ENCODE measurements around the gene IL34. TPM values are rescaled to one million over a fixed set of nuclear protein-coding genes. Genes with fewer than 3 reads are reported as not detected.

Gene IL34
- total and polyA plus RNA-seq, 2 of the 8 experiments (the other 6 are each of a cell fraction or from before 2014, with no cell fraction given), result 4.6 to 5.6 TPM

DNA sequence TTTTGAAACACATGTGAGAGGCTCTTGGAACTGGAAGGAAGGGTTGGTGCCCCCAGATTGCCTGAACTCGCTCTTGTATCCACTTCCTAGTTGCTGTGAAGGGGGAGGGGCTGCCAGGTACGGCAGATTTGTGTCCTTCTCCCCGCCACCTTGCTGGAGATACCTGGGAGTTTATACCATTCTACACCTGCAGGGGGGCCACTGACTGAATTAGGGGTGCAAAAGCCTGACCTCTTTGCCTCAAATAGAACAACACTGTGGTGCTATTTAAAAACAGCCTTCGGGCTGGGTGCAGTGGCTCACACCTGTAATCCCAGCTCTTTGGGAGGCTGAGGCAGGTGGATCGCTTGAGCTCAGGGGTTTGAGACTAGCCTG is 35.1 kb upstream of the IL34 start:
- FAIRE-seq (no peak), DNase-seq (ENCODE audit: low read depth in 1 of 2, low spot score in 2 of 2) (peak; percentile 38 to 75)
- H2BK12ac ChIP-seq (ENCODE audit: low read depth, low read length), result no peak overlapping the region
- peaks cover 0 to 2% of the 10 kb centered on the region in 2 experiments for H4K20me1 ChIP-seq (replicated peaks in 1 of 2; ENCODE audit: control insufficient read depth in 1 of 2, insufficient read depth in 2 of 2, low read length in 2 of 2)
- H3K27me3 ChIP-seq (replicated peaks in 1 of 4; ENCODE audit: control insufficient read depth in 3 of 4, extremely low read depth in 1 of 4, insufficient read depth in 3 of 4, low read length in 3 of 4), result no peaks in the 10 kb centered on the region
- no peak overlapping the region for H4K8ac ChIP-seq (ENCODE audit: extremely low read depth, insufficient read depth, low read length)
- no peaks in the 10 kb centered on the region for H3K23me2 ChIP-seq (ENCODE audit: low read depth, low read length)
- H3K4me2 ChIP-seq (ENCODE audit: insufficient read depth in 1 of 2, low read depth in 2 of 2, low read length in 2 of 2), result no peak overlapping the region
- H2BK15ac ChIP-seq (ENCODE audit: low read length), result no peak overlapping the region
- no peak overlapping the region for H3K56ac ChIP-seq (replicated peaks; ENCODE audit: insufficient read length, low read depth, low read length)
- H3K79me2 ChIP-seq (ENCODE audit: control insufficient read depth in 1 of 2, insufficient read depth in 2 of 2, low read length in 2 of 2), result peaks cover 0 to 3% of the 10 kb centered on the region in 2 experiments; a peak in 1 of 4 replicates
- H4K5ac ChIP-seq (ENCODE audit: insufficient read length, low read depth, low read length), result no peak overlapping the region
- H2AFZ ChIP-seq (ENCODE audit: low read length), result no peak overlapping the region
- H4K91ac ChIP-seq (replicated peaks; ENCODE audit: insufficient read length, low read length), result no peak overlapping the region
- H3K23ac ChIP-seq (ENCODE audit: insufficient read length), result no peak overlapping the region
- H2BK5ac ChIP-seq (ENCODE audit: low read depth, low read length), result no peak overlapping the region
- no peak overlapping the region for H3K4me3 ChIP-seq (ENCODE audit: extremely low read depth in 1 of 4, insufficient read depth in 2 of 4, low read depth in 3 of 4, low read length in 4 of 4)
- H3K79me1 ChIP-seq (ENCODE audit: low read depth, low read length), result no peaks in the 10 kb centered on the region; the same call in 1 of the 2 replicates
- H2BK20ac ChIP-seq (ENCODE audit: low read length), result no peak overlapping the region
- ChIA-PET CTCF (ENCODE audit: partially characterized antibody) (interaction anchor here (0.6 to 4.2 kb wide), 15 partner anchors 9 to 201 kb away, joined by 3 to 32 read pairs (median 5); partner anchors contain the start of gene IL34), POLR2A (ENCODE audit: partially characterized antibody) (interaction anchor here (0.6 to 8.7 kb wide), 17 partner anchors 9 to 230 kb away, joined by 3 to 75 read pairs (median 8); partner anchors contain the start of gene IL34)
- H3K36me3 ChIP-seq (ENCODE audit: control insufficient read depth in 2 of 4, insufficient read depth in 4 of 4, low read length in 3 of 4), result peaks cover 2 to 13% (median 7%) of the 10 kb centered on the region in 4 experiments; a peak in 6 of 8 replicates
- no peak overlapping the region for H3K18ac ChIP-seq (ENCODE audit: extremely low read depth, low read length)
- H3K9me3 ChIP-seq (ENCODE audit: insufficient read depth in 2 of 2, low read depth in 1 of 2, low read length in 1 of 2), result no peaks in the 10 kb centered on the region
- TF ChIP-seq MAFK (IDR thresholded peaks at IDR 0.05; ENCODE audit: low read depth, low read length) (no peak), CHD1 (IDR thresholded peaks at IDR 0.05; ENCODE audit: low read depth, low read length) (no peak), TBP (IDR thresholded peaks at IDR 0.05; ENCODE audit: low read depth, low read length) (no peak), EZH2 (IDR thresholded peaks at IDR 0.05; ENCODE audit: low read depth, low read length, severe bottlenecking) (no peak), ASH2L (IDR thresholded peaks at IDR 0.05; ENCODE audit: low read length) (no peak), TAF7 (optimal IDR thresholded peaks at IDR 0.05; ENCODE audit: borderline replicate concordance, low read depth, low read length) (no peak), POU5F1 (IDR thresholded peaks at IDR 0.05; ENCODE audit: low read depth, low read length) (no peak), CHD2 (IDR thresholded peaks at IDR 0.05; ENCODE audit: low read length) (no peak)
- TF ChIP-seq, protein P1, sequence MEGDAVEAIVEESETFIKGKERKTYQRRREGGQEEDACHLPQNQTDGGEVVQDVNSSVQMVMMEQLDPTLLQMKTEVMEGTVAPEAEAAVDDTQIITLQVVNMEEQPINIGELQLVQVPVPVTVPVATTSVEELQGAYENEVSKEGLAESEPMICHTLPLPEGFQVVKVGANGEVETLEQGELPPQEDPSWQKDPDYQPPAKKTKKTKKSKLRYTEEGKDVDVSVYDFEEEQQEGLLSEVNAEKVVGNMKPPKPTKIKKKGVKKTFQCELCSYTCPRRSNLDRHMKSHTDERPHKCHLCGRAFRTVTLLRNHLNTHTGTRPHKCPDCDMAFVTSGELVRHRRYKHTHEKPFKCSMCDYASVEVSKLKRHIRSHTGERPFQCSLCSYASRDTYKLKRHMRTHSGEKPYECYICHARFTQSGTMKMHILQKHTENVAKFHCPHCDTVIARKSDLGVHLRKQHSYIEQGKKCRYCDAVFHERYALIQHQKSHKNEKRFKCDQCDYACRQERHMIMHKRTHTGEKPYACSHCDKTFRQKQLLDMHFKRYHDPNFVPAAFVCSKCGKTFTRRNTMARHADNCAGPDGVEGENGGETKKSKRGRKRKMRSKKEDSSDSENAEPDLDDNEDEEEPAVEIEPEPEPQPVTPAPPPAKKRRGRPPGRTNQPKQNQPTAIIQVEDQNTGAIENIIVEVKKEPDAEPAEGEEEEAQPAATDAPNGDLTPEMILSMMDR (IDR thresholded peaks at IDR 0.05; ENCODE audit: control extremely low read depth in 1 of 3, insufficient read depth in 1 of 3, low read depth in 1 of 3, low read length in 3 of 3), result peak; percentile 6 to 32 (median 7); a peak in 3 of 4 replicates
- no peak overlapping the region for H2BK120ac ChIP-seq (replicated peaks; ENCODE audit: low read depth, low read length)
- H2AK5ac ChIP-seq (ENCODE audit: low read depth, low read length), result no peak overlapping the region
- H3K14ac ChIP-seq (ENCODE audit: insufficient read length), result no peak overlapping the region
- no peak overlapping the region for H3K27ac ChIP-seq (ENCODE audit: low read depth, low read length)
- WGBS, 2 experiments (ENCODE audit: extremely low coverage in 1 of 2, insufficient coverage in 1 of 2, insufficient read length in 1 of 2, insufficient replicate concordance in 2 of 2, low coverage in 1 of 2, low lambda C conversion rate in 2 of 2, missing lambda C conversion rate in 1 of 2), result 75% methylated on average over 5 of the region's 5 CpGs; no CpG with 5 or more reads in 1 of the 2 experiments
- no peak overlapping the region for H3K9ac ChIP-seq (replicated peaks in 1 of 4; ENCODE audit: extremely low read depth in 1 of 4, low read depth in 3 of 4, low read length in 3 of 4)
- no peak overlapping the region for H3K4ac ChIP-seq (replicated peaks; ENCODE audit: insufficient read length, low read depth, low read length)
- peaks cover 0 to 3% (median 0%) of the 10 kb centered on the region in 4 experiments; a peak in 2 of 7 replicates for H3K4me1 ChIP-seq (replicated peaks in 1 of 4; ENCODE audit: control insufficient read depth in 3 of 4, insufficient read depth in 4 of 4, low read length in 3 of 4)

Data from H1 (cell line).